ENCODE results near the gene INPP5A. TPM values are rescaled to one million over a fixed set of nuclear protein-coding genes. Genes with fewer than 3 reads are reported as not detected.

Gene INPP5A
- total RNA-seq, 6 donors from 2014 or later, result 28.6 to 81.7 (median 44.8) TPM

- WGBS, 2 donors, result 84 to 92% methylated on average over 13 to 14 of the region's 14 CpGs
- no peak overlapping the region for H3K27ac ChIP-seq
- H3K4me1 ChIP-seq, result peaks cover 0 to 10% (median 5%) of the 10 kb centered on the region in 4 donors
- H3K4me3 ChIP-seq, result no peak overlapping the region
- no peaks in the 10 kb centered on the region for H3K9me3 ChIP-seq
- H3K27me3 ChIP-seq, result no peaks in the 10 kb centered on the region
- TF ChIP-seq POLR2AphosphoS5 (IDR thresholded peaks at IDR 0.05) (no peak), EP300 (IDR thresholded peaks at IDR 0.05) (no peak), POLR2A (IDR thresholded peaks at IDR 0.05) (no peak), CTCF (IDR thresholded peaks at IDR 0.05) (no peak)
- peak; percentile 17 to 53 for DNase-seq
- peak in 1 of 2 donors; percentile 32 for ATAC-seq (ENCODE audit: low FRiP score in 2 of 2)
- no peaks in the 10 kb centered on the region for H3K36me3 ChIP-seq
These were observed 27.9 kb upstream of the INPP5A start for GRCh38 chr10:132509506-132510173.

- Histone ChIP-seq H3K36me3 (no peaks in the 10 kb centered on the region), H3K27me3 (no peaks in the 10 kb centered on the region), H3K4me3 (no peak overlapping the region), H3K9me3 (no peaks in the 10 kb centered on the region), H3K27ac (no peak overlapping the region), H3K4me1 (peaks cover 0 to 11% (median 7%) of the 10 kb centered on the region in 4 donors)
- DNase-seq (peak; percentile 19 to 78), ATAC-seq (ENCODE audit: low FRiP score in 2 of 2) (no peak)
- WGBS, 2 donors, result 80 to 88% methylated on average over 6 to 8 of the region's 15 CpGs
- no peak for TF ChIP-seq POLR2AphosphoS5 (IDR thresholded peaks at IDR 0.05)
- no peak for TF ChIP-seq CTCF (IDR thresholded peaks at IDR 0.05)
These were observed 27.4 kb upstream of the INPP5A start for GRCh38 chr10:132510174-132510611.

- DNase-seq (peak in 1 of 2 donors; percentile 20), ATAC-seq (ENCODE audit: low FRiP score in 2 of 2) (peak in 1 of 2 donors; percentile 67)
- Histone ChIP-seq H3K4me1 (peaks cover 4 to 23% (median 17%) of the 10 kb centered on the region in 4 donors), H3K36me3 (no peaks in the 10 kb centered on the region), H3K9me3 (no peaks in the 10 kb centered on the region), H3K4me3 (no peak overlapping the region), H3K27ac (no peak overlapping the region), H3K27me3 (no peaks in the 10 kb centered on the region)
- TF ChIP-seq POLR2A (IDR thresholded peaks at IDR 0.05) (no peak), POLR2AphosphoS5 (IDR thresholded peaks at IDR 0.05) (no peak), CTCF (IDR thresholded peaks at IDR 0.05) (no peak), EP300 (IDR thresholded peaks at IDR 0.05) (no peak)
- WGBS, 2 donors, result 79 to 83% methylated on average over 22 to 23 of the region's 23 CpGs
These were observed 26.2 kb upstream of the INPP5A start for GRCh38 chr10:132511121-132512051.

GRCh38 chr10:132512052-132512442, 25.5 kb upstream of the INPP5A start:
- H3K36me3 ChIP-seq, result no peaks in the 10 kb centered on the region
- 85 to 95% methylated on average over 1 of the region's 1 CpG for WGBS, 2 donors
- H3K9me3 ChIP-seq, result no peaks in the 10 kb centered on the region
- no peak overlapping the region for H3K4me3 ChIP-seq
- TF ChIP-seq CTCF (IDR thresholded peaks at IDR 0.05) (no peak), EP300 (IDR thresholded peaks at IDR 0.05) (no peak), POLR2AphosphoS5 (IDR thresholded peaks at IDR 0.05) (no peak), POLR2A (IDR thresholded peaks at IDR 0.05) (no peak)
- no peak for DNase-seq
- no peaks in the 10 kb centered on the region for H3K27me3 ChIP-seq
- H3K27ac ChIP-seq, result no peak overlapping the region
- no peak for ATAC-seq (ENCODE audit: low FRiP score in 2 of 2)
- H3K4me1 ChIP-seq, result peaks cover 11 to 30% (median 23%) of the 10 kb centered on the region in 4 donors

Measured in upper lobe of left lung (tissue), 6 donors.